Left ventricle myocardium superior (tissue), 1 donor: Measurements from ENCODE around the gene CCDC107. TPM values are rescaled to one million over a fixed set of nuclear protein-coding genes. Genes with fewer than 3 reads are reported as not detected.

Experiments used
- ATAC-seq: fragments of 200-7000 bp; cut with Tn5 transposase; one replicate; pipeline ENCODE4 v1.9.1; 2020; ENCODE audit warnings: mild to moderate bottlenecking, moderate library complexity
- DNase-seq: peaks from one replicate; pipeline ENCODE4 v3.0.0-alpha.2; 2020
- intact Hi-C: fragments of 100-400 bp; cut with micrococcal nuclease; formaldehyde crosslinking; loops from one replicate; pipeline ENCODE4 v1.11.0; 2022
- total RNA-seq: library from RNA; stranded (reverse); fragmentation: NEBNext Ultra II Directional; extraction: Animal tissue kit (Norgen Biotek cat#: 25700); gene quantifications from one replicate; pipeline ENCODE4 v1.2.1, GENCODE V29; 2021
- donor health status: DM: no; HTN: yes; CAD: no; lungs with severe emphysema.

Gene CCDC107
- total RNA-seq, 1 donor from 2014 or later, result 45.6 TPM

DNA sequence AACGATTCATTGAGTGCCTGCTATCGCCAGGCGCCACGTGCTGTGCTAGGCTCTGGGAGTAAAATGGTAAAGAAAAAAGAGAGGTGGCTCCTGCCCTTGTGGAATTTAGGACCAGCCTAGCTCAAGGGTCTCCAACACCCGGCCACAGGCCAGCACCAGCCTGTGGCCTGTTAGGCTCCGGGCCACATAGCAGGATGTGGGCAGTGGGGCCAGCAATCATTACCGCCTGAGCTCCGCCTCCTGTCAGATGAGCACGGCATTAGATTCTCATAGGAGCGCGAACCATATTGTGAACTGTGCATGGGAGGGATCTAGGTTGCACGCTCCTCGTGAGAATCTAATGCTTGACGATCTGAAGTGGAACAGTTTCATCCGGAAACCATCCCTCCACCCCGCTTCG, 1.7 kb upstream of the CCDC107 start:
- intact Hi-C loops, result no loop called here
- DNase-seq, result no peak
- ATAC-seq, result no peak

DNA sequence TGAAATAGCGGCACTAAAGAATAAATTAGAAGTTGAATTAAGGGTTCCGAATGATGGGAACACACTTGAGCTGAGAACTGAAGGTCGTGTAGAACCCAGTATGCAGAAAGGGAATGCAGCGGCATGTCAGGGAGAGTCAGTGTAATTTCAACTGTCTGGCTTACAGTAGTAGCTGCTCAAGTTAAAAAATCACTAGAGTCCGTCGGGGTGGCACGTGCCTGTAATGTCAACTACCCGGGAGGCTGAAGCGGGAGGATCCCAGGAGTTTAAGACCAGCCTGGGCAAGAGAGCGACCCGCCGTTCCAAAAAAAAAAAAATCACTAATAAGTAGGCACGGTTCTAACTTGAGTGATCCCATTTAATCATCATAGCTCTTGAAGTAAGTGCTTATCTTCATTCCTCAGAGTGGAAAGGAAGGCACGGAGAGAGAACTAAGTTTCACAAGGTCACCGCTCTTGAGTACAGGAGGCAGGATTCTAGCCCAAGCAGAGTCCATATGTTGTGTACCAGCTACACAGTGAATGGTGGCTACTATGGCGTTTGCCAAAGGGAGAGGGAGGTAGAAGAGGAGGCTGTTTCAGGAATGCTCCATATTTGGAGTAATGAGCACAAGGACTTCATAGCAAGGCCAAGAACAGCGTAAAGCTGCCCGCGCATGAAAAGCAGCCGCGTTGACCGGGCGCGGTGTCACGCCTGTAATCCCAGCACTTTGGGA, 1.1 kb upstream of the CCDC107 start:
- no peak for DNase-seq
- ATAC-seq, result peak; percentile 5
- intact Hi-C loops, result no loop called here

DNA sequence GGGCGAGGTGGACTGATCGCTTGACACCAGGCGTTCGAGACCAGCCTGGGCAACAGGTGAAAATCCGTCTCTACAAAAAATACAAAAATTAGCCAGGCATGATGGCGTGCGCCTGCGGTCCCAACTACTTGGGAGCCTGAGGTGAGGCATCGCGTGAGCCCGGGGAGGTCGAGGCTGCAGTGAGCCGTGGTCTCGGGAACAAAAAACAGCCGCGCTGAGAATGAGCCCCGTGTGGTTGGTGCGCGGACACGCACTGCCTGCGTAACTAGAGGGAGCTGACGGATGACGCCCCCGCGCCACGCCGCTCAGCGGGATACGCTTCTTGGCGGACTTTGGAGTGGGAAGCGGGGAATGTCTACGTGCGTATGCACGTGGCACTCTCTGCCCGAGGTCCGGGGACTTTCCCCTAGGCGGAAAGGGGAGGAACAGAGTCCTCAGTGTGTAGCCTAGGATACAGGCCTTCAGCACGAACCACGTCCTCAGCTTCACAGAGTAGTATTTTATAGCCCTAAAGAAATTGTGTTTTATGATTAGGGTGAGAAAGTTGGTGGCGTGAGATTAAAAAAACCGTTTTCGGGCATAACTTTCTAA, 451 bp upstream of the CCDC107 start, which contains the start of gene RMRP:
TSS of gene RMRP (minus strand) at position 474 of the 591 bp plus-strand sequence.
- intact Hi-C loops, result no loop called here
- ATAC-seq, result peak; percentile 93
- DNase-seq, result peak; percentile 97

DNA sequence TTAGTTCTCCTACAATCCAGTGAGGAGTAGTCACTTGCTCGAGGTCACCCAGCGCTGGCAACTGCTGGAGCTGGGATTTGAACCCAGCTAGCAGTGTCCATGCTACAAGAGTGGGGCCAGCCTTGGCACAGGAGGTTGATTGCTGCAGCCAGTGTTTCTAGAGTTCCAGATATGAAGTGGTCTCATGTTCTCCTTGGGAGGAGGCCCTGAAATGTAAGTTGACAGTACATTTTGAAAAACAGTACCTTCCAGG, 802 bp downstream of the CCDC107 start:
- ATAC-seq, result peak; percentile 7
- DNase-seq, result peak; percentile 61
- intact Hi-C loops, result no loop called here

DNA sequence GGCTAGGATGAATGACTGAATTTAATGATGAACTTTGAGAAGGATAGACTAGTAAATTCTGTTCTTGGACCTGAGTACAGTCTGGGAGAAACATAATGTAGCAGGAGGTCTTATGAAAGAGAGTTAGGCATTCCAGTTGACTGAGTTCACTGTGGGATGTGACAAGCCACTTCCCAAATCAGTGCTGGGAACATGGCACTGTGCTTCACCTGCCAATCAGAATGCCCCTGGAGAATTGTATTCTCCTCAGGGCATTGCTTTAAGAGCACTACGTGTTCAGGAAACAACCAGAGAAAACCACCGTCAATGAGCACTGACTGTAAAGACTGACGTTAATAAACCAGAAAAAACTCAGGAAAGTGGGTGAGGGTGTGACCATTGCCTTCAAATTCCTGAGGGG, 1.2 kb downstream of the CCDC107 start:
- intact Hi-C loops, result no loop called here
- ATAC-seq, result peak; percentile 28
- no peak for DNase-seq

DNA sequence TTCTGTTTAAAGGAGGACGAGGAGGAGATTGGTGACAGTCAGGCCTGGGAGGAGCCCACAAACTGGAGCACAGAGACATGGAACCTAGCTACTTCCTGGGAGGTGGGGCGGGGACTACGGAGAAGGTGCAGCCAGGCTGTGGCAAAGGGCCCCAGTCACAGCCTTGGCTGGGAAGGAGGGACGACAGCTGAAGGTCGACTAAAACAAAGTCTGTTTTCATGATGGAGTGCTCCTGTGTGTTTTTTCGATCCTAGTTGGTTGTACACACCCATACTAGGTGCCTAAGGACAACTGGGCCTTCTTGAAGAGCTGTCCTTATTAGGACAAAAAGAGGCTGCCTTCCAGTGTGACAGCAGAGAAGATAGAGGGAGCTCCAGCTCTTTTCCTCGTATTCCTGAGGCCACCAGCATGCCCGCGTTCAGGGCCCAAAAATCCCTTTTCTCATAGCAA, 2.9 kb downstream of the CCDC107 start:
- intact Hi-C loops, result no loop called here
- DNase-seq (no peak), ATAC-seq (no peak)

DNA sequence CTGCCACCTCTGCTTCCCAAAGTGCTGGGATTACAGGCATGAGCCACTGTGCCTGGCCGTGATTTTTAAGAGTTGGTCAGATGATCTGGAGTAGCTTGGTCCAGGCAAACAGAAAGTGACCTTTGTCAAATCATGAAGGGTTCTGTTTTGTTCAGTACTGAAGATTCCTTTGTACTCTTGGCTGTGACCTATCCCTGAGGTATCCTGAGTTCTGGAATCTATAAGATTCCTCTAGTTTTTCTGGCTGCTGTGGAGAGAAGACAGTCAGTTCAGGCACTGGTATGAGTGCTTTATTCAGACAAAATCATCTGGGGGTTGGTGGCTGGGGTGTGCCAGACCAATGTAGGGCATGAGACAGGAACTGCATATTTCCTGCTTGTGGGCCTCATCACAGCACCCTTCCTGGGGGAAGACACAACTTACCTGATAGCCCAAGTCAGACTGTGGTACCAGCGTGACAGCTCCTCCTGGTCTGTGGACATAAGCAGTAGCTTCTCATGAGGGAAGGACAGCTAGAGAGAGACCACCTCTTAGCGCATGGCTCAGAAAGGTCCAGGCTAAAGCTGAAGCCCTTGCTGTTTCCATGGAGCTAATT, 3.8 kb downstream of the CCDC107 start:
- intact Hi-C loops, result no loop called here
- no peak for DNase-seq
- no peak for ATAC-seq

DNA sequence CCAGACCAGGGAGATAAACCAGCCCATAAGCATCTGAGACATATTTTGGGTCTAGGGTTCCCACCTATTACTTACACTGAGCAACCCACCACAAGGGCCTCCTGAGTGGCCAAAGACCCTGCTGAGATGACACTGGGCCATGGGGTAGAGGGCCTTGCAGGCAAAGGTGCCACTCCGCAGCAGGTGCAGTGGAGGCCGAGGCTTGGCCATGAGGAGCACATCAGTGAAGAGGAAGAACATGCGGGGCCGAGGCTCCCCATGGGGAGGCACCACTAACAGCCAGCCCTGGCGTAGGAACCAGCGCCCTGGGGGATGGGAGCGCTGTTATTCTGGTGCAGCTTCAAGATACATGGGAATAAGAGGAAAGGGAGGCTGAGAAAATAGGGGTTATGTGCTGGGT, 4.3 kb downstream of the CCDC107 start:
- DNase-seq (no peak), ATAC-seq (no peak)
- intact Hi-C loops, result no loop called here

DNA sequence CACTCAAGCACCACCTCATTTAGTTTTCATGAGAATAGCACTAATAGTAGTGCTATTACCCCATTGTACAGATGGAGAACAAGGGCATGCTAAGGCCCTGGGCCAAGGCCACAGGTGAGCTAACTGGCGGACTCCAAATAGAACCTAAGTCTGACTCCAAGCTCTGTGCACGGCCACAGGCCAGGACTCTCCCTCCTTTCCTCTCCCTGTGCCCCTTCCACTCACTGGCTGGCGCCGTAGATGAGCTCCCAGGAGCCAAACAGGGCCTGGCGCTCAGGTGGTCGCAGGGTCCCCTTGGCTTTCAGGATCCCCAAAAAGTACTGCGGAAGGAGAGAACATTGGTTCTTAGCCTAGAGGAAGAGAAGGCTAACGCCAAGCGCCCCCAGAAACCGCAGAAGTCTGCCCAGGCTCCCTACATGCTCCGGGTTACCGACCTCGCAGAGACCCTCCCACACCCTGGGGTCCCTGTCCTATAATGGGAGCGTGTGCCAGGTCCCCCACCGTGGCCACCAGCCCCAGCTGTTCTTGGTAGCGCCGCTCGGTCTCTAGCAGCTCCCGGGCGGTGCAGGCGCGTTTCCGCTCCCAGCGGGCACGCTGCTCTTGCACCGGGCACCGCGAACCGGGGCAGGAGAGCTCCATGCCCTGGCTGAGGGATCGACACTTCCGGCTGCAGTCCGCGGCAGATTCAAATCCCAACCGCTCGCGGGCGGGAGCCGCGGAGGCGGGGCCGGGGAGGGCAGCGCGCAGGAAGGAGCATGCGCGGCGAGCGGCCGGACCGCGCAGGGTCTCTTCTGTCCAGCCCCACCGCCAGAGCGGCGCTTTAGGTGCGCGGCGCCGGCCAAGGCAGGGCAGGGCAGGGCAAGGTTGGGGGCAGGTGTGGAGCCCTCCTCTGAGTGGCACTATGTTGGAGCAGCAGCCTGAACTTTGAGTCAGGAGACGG, 6.7 kb downstream of the CCDC107 start, which contains the start of gene ARHGEF39:
TSS of gene ARHGEF39 (minus strand) at position 665 of the 940 bp plus-strand sequence. CDS start at position 639, 26 bp downstream.
- ATAC-seq (peak; percentile 84), DNase-seq (peak; percentile 90)
- intact Hi-C loops, result no loop called here

DNA sequence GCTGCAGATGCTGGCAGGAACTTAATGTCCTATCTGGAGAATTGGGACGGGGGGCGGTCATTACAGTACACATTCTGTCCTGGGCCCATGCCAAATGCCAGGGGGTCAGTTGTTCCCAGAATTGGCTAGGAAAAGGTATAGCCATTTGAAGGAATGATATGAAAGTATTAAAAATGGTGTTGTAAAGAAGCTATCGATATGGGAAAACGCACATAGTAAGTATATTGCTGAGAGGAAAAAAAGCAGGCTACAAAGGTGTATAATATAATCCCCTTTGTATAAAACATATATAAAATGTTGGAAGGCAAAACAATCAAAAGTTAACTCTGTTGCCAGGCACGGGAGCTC, 7.4 kb downstream of the CCDC107 start:
- intact Hi-C loops, result no loop called here
- no peak for DNase-seq
- no peak for ATAC-seq

DNA sequence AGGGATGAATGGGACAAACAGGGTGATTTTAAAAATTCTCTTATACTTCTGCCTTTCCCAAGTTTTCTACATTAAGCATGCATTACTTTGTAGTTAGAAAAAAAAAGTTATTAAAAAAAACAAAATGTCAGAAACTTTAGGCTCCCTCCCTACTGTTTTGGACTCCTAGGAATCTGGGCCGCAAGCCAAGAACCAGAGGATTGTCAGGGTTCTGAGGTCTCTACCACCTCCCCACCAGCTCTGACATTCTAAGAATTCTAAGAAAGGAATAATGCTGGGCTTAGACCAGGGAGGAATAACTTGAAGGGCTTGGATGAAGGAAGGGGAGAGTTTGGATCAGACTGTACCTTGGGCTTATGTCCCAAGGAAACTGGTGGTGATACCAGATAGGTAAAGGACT, 8.0 kb downstream of the CCDC107 start:
- intact Hi-C loops, result no loop called here
- DNase-seq (no peak), ATAC-seq (no peak)

DNA sequence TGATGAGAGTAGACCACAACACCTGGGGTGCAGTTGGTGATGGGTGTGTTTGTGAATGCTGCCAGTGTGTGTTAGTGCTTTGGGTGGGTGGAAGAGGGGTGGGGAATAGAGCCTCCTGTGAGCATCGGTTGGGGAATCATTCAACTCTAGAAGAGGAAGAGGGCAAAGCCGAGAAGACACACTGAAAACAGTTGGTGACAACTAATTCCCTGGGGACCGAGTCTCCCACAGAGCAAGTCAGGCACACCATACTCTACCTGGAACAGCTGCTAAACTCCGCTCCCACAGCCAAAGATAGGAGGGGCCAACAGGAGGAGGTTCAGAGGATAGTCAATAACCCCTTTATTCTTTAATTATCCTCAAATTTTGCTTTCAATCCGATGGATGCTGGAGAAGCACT, 8.5 kb downstream of the CCDC107 start:
- intact Hi-C loops, result no loop called here
- ATAC-seq, result no peak
- DNase-seq, result no peak

DNA sequence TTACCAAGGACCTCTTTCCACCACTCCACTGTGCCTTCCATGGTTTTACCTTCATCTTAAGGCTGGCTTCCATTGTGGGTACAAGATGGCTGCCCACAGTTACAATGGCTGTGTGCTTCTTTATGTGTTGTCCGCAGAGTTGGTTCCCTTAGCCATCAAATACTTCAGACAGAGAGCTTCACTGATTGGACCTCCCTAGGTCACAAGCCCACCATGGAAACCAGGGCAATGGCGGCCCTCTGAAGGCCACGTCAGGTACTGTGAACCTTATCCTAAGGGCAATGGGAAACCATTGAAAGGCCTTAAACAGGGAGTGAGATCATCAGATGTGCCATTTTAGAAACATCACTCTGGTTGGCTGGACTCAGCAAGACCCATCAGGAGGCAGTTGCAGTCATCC, 9.8 kb downstream of the CCDC107 start:
- DNase-seq (no peak), ATAC-seq (no peak)
- intact Hi-C loops, result no loop called here

DNA sequence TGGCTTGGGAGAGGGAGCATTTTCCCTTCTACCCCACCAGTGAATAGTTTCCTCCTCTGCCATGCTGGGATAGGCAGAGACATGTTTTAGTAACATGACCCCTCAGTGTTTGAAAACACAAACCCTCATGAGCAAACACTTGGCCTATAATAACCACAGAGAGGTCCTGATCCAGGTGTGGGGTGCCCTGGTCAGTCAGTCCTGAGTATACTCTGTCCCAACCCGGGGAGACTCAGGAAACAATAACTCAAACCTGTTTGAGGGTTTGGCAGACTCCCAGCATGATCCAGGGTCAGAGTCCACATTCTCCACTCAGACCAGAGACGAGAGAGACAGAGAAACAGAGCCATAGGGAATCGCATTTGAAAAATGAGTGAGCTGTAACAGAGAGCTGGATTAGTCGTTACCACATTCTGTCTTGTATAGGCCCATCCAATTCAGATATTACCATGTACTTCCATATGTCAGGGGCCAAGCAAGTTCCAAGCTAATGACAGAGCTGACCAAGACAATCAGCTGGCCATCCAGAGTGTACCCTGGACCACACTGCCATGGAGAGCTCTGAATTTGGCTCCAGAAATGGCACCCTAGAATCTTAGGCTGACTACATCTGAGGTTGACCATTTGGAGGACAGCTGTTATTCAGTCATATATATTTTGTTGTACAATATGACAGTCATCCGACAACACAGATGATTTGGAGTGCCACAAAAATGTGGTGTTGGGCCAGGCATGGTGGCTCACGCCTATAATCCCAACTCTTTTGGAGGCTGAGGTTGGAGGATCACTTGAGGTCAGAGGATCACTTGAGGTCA, 11.4 kb downstream of the CCDC107 start:
- ATAC-seq (no peak), DNase-seq (no peak)
- intact Hi-C loops, result no loop called here

DNA sequence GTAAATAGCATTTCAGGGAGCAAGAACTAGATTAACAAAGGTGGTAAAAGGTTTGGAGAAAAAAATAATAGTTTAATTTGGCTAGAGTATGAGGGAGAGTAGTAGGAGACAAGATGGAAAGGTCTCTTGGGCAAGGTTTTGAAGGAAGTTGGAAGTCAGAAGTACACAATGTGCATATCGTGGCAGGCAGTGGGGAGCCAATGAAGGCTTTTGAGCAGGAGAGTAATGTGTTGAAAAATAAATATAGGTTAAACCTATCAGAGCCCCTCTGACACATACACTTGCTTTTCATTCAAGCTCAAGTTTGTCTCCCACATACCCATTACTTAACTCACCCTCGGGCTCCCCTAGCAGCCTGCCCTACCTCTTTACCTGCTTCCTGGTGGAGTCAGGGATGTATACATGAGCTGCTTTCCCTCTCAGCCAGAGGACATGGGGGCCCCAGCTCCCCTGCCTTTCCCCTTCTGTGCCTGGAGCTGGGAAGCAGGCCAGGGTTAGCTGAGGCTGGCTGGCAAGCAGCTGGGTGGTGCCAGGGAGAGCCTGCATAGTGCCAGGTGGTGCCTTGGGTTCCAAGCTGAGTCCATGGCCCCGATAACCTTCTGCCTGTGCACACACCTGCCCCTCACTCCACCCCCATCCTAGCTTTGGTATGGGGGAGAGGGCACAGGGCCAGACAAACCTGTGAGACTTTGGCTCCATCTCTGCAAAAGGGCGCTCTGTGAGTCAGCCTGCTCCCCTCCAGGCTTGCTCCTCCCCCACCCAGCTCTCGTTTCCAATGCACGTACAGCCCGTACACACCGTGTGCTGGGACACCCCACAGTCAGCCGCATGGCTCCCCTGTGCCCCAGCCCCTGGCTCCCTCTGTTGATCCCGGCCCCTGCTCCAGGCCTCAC, 15.3 kb downstream of the CCDC107 start, which contains the start of gene CA9:
TSS of gene CA9 (plus strand) at position 797 of the 893 bp plus-strand sequence. CDS start at position 829, 32 bp downstream.
- ATAC-seq, result peak; percentile 89
- intact Hi-C loops, result no loop called here
- peak; percentile 77 for DNase-seq

DNA sequence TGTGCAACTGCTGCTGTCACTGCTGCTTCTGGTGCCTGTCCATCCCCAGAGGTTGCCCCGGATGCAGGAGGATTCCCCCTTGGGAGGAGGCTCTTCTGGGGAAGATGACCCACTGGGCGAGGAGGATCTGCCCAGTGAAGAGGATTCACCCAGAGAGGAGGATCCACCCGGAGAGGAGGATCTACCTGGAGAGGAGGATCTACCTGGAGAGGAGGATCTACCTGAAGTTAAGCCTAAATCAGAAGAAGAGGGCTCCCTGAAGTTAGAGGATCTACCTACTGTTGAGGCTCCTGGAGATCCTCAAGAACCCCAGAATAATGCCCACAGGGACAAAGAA, 15.9 kb downstream of the CCDC107 start:
- intact Hi-C loops, result no loop called here

DNA sequence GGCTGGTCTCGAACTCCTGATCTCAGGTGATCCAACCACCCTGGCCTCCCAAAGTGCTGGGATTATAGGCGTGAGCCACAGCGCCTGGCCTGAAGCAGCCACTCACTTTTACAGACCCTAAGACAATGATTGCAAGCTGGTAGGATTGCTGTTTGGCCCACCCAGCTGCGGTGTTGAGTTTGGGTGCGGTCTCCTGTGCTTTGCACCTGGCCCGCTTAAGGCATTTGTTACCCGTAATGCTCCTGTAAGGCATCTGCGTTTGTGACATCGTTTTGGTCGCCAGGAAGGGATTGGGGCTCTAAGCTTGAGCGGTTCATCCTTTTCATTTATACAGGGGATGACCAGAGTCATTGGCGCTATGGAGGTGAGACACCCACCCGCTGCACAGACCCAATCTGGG, 17.1 kb downstream of the CCDC107 start:
- intact Hi-C loops, result no loop called here
- ATAC-seq (no peak), DNase-seq (no peak)

More for the DNA sequence above, 15.9 kb downstream of the CCDC107 start:
- DNase-seq (no peak), ATAC-seq (no peak)
